Lower lobe of right lung (tissue), 2 donors: ENCODE measurements around the gene ZNF133. TPM values are rescaled to one million over a fixed set of nuclear protein-coding genes. Genes with fewer than 3 reads are reported as not detected.

Experiments
- ATAC-seq, 2 donors: fragments of 200-7000 bp; cut with Tn5 transposase; one replicate each; pipeline ENCODE4 v1.9.1; 2020 to 2022; ENCODE audit warnings: mild to moderate bottlenecking in 2 of 2, moderate library complexity in 2 of 2
- DNase-seq: peaks from one replicate; pipeline ENCODE4 v3.0.0-alpha.2; 2020
- H3K27ac ChIP-seq: fragments of 200-600 bp; one replicate; pipeline ENCODE4 v1.8.0; 2022
- H3K27me3 ChIP-seq: fragments of 200-600 bp; one replicate; pipeline ENCODE4 v1.8.0; 2022; ENCODE audit warnings: low read depth
- H3K36me3 ChIP-seq: fragments of 200-600 bp; one replicate; pipeline ENCODE4 v1.8.0; 2022; ENCODE audit warnings: mild to moderate bottlenecking
- H3K4me1 ChIP-seq: fragments of 200-600 bp; one replicate; pipeline ENCODE4 v1.8.0; 2022
- H3K4me3 ChIP-seq: fragments of 200-600 bp; one replicate; pipeline ENCODE4 v1.8.0; 2022; ENCODE audit warnings: mild to moderate bottlenecking
- H3K9me3 ChIP-seq: fragments of 200-600 bp; one replicate; pipeline ENCODE4 v1.8.0; 2022
- CTCF ChIP-seq: fragments of 200-600 bp; IDR thresholded peaks from one replicate; pipeline ENCODE4 v1.8.0; 2022; ENCODE audit warnings: antibody characterized with exemption, mild to moderate bottlenecking
- intact Hi-C: fragments of 100-400 bp; cut with DNase I; formaldehyde crosslinking; loops from one replicate; pipeline ENCODE4 v1.11.0; 2022
- total RNA-seq: library from RNA; stranded (reverse); fragmentation: NEBNext Ultra II Directional; extraction: Animal tissue kit (Norgen Biotek cat#: 25700); gene quantifications from one replicate; pipeline ENCODE4 v1.2.1, GENCODE V29; 2021
- donor health status: DM: no; HTN: yes; CAD: no; lungs with severe emphysema.

ZNF133 gene
- total RNA-seq, 1 donor from 2014 or later, result 12.4 TPM

DNA sequence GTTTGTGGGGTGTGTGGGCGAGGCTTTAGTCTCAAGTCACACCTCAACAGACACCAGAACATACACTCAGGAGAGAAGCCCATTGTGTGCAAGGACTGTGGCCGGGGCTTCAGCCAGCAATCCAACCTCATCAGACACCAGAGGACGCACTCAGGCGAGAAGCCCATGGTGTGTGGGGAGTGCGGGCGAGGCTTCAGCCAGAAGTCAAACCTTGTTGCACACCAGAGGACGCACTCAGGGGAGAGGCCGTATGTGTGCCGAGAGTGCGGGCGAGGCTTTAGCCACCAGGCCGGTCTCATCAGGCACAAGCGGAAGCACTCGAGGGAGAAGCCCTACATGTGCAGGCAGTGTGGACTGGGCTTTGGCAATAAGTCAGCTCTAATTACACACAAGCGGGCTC lies 27.8 kb downstream of the ZNF133 start:
- no peaks in the 10 kb centered on the region for H3K4me1 ChIP-seq

DNA sequence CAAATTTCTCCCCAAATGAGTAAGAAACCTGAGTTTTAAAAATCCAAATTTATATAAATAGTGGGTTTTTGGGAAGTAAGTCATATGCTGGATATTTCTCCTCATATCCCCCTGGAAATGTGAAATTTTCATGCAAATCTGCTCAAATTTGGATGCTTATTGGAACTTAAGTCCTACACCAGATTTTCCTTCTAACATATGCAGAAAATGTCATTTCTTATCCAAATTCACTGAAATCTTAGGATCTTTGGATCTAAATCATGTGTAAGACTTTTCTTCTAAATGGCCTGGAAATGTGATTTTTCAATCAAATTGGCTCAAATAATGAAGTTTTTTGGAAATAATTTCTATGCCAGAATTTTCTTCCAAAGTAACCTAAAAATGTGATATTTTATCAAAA lies 33.0 kb downstream of the ZNF133 start:
- no peaks in the 10 kb centered on the region for H3K9me3 ChIP-seq
- no peaks in the 10 kb centered on the region for H3K4me1 ChIP-seq
- intact Hi-C loops, result no loop called here
- no peaks in the 10 kb centered on the region for H3K27me3 ChIP-seq
- DNase-seq, result no peak
- no peak overlapping the region for H3K27ac ChIP-seq
- H3K36me3 ChIP-seq, result peaks cover 9% of the 10 kb centered on the region
- H3K4me3 ChIP-seq, result no peak overlapping the region
- no peak for TF ChIP-seq CTCF
- ATAC-seq, result no peak

More for the DNA sequence above, 27.8 kb downstream of the ZNF133 start:
- Histone ChIP-seq H3K9me3 (no peaks in the 10 kb centered on the region), H3K27me3 (no peaks in the 10 kb centered on the region), H3K4me3 (no peak overlapping the region), H3K27ac (no peak overlapping the region), H3K36me3 (peaks cover 24% of the 10 kb centered on the region)
- no peak for ATAC-seq
- no peak for DNase-seq
- intact Hi-C loops, result no loop called here
- no peak for TF ChIP-seq CTCF

GRCh38 chr20:18321976-18322950 lies 33.9 kb downstream of the ZNF133 start:
- intact Hi-C loops, result no loop called here
- Histone ChIP-seq H3K36me3 (no peaks in the 10 kb centered on the region), H3K9me3 (no peaks in the 10 kb centered on the region), H3K27me3 (no peaks in the 10 kb centered on the region), H3K27ac (no peak overlapping the region), H3K4me3 (no peak overlapping the region), H3K4me1 (no peaks in the 10 kb centered on the region)
- TF ChIP-seq CTCF, result no peak
- DNase-seq (no peak), ATAC-seq (no peak)

GRCh38 chr20:18323705-18324104 lies 35.4 kb downstream of the ZNF133 start:
- no peak for DNase-seq
- Histone ChIP-seq H3K4me1 (no peaks in the 10 kb centered on the region), H3K27ac (no peak overlapping the region), H3K36me3 (no peaks in the 10 kb centered on the region), H3K9me3 (no peaks in the 10 kb centered on the region), H3K4me3 (no peak overlapping the region), H3K27me3 (no peaks in the 10 kb centered on the region)
- no peak for TF ChIP-seq CTCF
- intact Hi-C loops, result no loop called here
- ATAC-seq, result no peak

DNA sequence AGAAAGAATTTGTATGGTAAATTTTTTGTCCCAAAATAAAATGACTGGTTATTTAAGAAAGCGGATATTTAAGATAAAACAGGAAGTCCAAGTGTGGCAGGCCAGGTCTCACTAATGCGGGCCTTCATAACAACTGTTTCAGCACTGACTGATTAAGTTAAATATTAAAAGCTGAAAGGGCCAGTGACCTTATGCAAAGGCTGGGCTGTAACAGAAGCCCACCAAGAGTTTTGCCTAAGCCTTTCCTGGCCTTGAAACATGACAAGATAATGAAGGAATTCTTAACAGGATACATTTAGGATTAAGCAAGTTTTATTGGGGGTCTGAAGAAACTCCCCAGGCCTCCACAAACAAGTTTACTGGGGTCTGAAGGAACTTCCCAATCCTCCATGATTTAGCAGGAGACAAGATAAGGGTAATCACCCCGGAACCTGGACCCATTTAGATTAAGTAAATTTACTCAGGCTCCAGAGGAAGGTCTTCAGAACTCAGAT lies 36.3 kb downstream of the ZNF133 start:
- no peak for TF ChIP-seq CTCF
- H3K36me3 ChIP-seq, result no peaks in the 10 kb centered on the region
- H3K4me1 ChIP-seq, result no peaks in the 10 kb centered on the region
- ATAC-seq (no peak), DNase-seq (no peak)
- H3K4me3 ChIP-seq, result no peak overlapping the region
- intact Hi-C loops, result no loop called here
- no peak overlapping the region for H3K27ac ChIP-seq
- no peaks in the 10 kb centered on the region for H3K27me3 ChIP-seq
- no peaks in the 10 kb centered on the region for H3K9me3 ChIP-seq
